Naive thymus-derived CD8-positive, alpha-beta T cell (primary cell): Measurements from ENCODE around the gene BOLA1. TPM values are rescaled to one million over a fixed set of nuclear protein-coding genes. Genes with fewer than 3 reads are reported as not detected.
"Not testable (repeated sequence)": the region's sequence is repeated elsewhere in the genome, so short reads cannot be mapped to it uniquely, and the experiment has no call there.

Source experiments
- ATAC-seq, 2 donors: fragments of 150-1000 bp; cut with Tn5 transposase in 1 of 2; sonication (Bioruptor Pico), chemical (Tn5 transposase) in 1 of 2; 1 replicate in 1 of 2; 2 replicates in 1 of 2; pipeline ENCODE4 v1.10.0; 2021; ENCODE audit warnings: mild to moderate bottlenecking in 2 of 2, moderate library complexity in 2 of 2
- POLR2A ChIA-PET: fragments of 350-600 bp; sonication (Branson Sonifier 250); formaldehyde crosslinking; loops from one replicate; lab custom pipeline; 2021; ENCODE audit warnings: antibody characterized with exemption; lab: Charles Lee
- DNase-seq, 10 donors: peaks; one replicate each; pipeline versions ENCODE4 v3.0.0 to v3.0.0-alpha.2; 2020 to 2022
- H3K27ac Mint-ChIP-seq, 10 donors: one replicate each; pipeline ENCODE4 v1.8.0; 2020 to 2022; ENCODE audit warnings: mild to moderate bottlenecking in 10 of 10, mixed read lengths in 10 of 10, moderate library complexity in 4 of 10, inconsistent platforms in 1 of 10
- H3K27me3 Mint-ChIP-seq, 5 donors: one replicate each; pipeline ENCODE4 v1.8.0; 2021 to 2022; ENCODE audit warnings: mixed read lengths in 5 of 5
- H3K36me3 Mint-ChIP-seq, 3 donors: one replicate each; pipeline ENCODE4 v1.8.0; 2020 to 2022; ENCODE audit warnings: mixed read lengths in 3 of 3, mild to moderate bottlenecking in 2 of 3, inconsistent platforms in 1 of 3
- H3K4me1 Mint-ChIP-seq, 4 donors: one replicate each; pipeline ENCODE4 v1.8.0; 2021 to 2022; ENCODE audit warnings: mixed read lengths in 4 of 4
- H3K4me3 Mint-ChIP-seq, 10 donors: one replicate each; pipeline ENCODE4 v1.8.0; 2020 to 2022; ENCODE audit warnings: mild to moderate bottlenecking in 10 of 10, mixed read lengths in 10 of 10, moderate library complexity in 6 of 10, inconsistent platforms in 1 of 10
- H3K9me3 Mint-ChIP-seq, 9 donors: one replicate each; pipeline ENCODE4 v1.8.0; 2020 to 2022; ENCODE audit warnings: mixed read lengths in 9 of 9, mild to moderate bottlenecking in 3 of 9, inconsistent platforms in 1 of 9, moderate library complexity in 1 of 9
- polyA plus RNA-seq, 3 donors: library from polyadenylated mRNA; unstranded; fragments of 300-500 nt; fragmentation: Illumina TruSeq; gene quantifications; one replicate each; pipeline ENCODE4 v1.2.3, GENCODE V29; 2021
- total RNA-seq, 8 experiments: library from RNA in 2 of 8; stranded (reverse) in 2 of 8; gene quantifications; one replicate each; pipeline ENCODE4 v1.2.3 and lab custom pipeline; 2021 to 2026

BOLA1 gene
- total and polyA plus RNA-seq, 5 experiments from 2014 or later = 19.7 to 34.1 (median 21.6) TPM

DNA sequence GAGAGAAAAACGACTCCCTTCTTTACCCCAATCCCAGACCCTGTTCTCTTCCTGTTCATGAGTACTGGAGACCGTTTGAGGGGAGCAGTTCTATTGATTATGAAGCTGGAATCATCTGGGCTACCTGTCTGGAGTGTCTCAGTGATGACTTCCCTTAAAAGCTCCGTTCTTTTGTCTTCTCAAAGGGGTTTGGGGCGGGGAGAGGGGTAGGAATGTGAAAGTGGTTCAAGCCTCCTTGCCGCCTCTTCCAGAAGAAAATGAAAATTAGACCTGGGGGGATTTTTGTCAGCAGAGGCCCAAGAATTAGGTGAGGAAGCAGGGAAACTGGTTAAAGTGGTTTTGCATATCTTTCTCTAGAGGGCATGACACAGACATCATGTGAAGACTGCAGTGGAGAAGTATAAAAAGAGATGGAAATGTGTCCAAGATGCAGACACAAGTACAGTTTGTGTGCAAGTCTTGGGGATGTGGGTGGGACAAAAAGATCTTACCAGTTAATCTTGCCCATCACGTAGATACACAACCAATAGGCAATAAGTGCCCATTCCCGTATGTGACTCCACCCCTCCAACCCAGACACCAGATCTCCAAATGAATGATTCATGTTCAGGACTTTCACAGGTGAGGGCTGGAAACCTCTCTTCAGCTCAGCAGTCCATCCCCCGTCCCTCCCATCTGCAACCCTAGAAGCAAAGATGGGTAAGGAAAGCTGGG, 37.8 kb downstream of the BOLA1 start:
- Mint-ChIP-seq H3K9me3 (no peaks in the 10 kb centered on the region), H3K36me3 (peaks cover 0 to under 1% (median 0%) of the 10 kb centered on the region in 3 donors), H3K27me3 (peaks cover 0 to 5% (median 3%) of the 10 kb centered on the region in 5 donors), H3K4me1 (peaks cover under 1 to 21% (median 7%) of the 10 kb centered on the region in 4 donors), H3K27ac (peak overlapping the region in 2 of 10 donors; percentile 15 to 31), H3K4me3 (no peak overlapping the region)
- DNase-seq (no peak), ATAC-seq (no peak)
- POLR2A ChIA-PET = interaction anchor here (0.6 kb wide), 1 partner anchor 566 kb away, joined by 6 read pairs; no protein-coding TSS in a partner anchor

- POLR2A ChIA-PET = interaction anchor here (0.6 kb wide), 1 partner anchor 566 kb away, joined by 6 read pairs; no protein-coding TSS in a partner anchor
- ATAC-seq (no peak), DNase-seq (no peak)
- H3K9me3 Mint-ChIP-seq = no peaks in the 10 kb centered on the region
- H3K4me3 Mint-ChIP-seq = no peak overlapping the region
- H3K36me3 Mint-ChIP-seq = no peaks in the 10 kb centered on the region
- peaks cover 0 to 4% (median 0%) of the 10 kb centered on the region in 5 donors for H3K27me3 Mint-ChIP-seq
- H3K4me1 Mint-ChIP-seq = peaks cover 0 to 21% (median 7%) of the 10 kb centered on the region in 4 donors
- no peak overlapping the region for H3K27ac Mint-ChIP-seq
Measured at GRCh38 chr1:149937759-149938158, 38.4 kb downstream of the BOLA1 start.

DNA sequence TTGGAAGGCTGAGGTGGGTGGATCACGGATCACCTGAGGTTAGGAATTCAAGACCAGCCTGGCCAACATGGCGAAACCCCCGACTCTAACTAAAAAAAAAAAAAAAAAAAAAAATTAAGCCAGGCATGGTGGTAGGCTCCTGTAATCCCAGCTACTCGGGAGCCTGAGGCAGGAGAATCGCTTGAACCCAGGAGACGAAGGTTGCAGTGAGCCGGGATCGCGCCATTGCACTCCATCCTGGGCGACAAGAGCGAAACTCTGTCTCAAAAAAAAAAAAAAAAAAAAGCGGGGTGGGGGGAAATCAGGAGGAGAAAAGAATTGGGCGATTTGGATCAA, 39.3 kb downstream of the BOLA1 start:
- H3K27ac Mint-ChIP-seq = peak overlapping the region in 1 of 10 donors; percentile 58
- H3K27me3 Mint-ChIP-seq, H3K4me3 Mint-ChIP-seq, H3K36me3 Mint-ChIP-seq, DNase-seq, ATAC-seq, H3K9me3 Mint-ChIP-seq: not testable (repeated sequence)
- POLR2A ChIA-PET = interaction anchor here (0.6 to 0.7 kb wide), 2 partner anchors 12 to 66 kb away, joined by 3 to 7 read pairs; no protein-coding TSS in a partner anchor
- peaks cover 4 to 24% (median 15%) of the 10 kb centered on the region in 4 donors for H3K4me1 Mint-ChIP-seq

DNA sequence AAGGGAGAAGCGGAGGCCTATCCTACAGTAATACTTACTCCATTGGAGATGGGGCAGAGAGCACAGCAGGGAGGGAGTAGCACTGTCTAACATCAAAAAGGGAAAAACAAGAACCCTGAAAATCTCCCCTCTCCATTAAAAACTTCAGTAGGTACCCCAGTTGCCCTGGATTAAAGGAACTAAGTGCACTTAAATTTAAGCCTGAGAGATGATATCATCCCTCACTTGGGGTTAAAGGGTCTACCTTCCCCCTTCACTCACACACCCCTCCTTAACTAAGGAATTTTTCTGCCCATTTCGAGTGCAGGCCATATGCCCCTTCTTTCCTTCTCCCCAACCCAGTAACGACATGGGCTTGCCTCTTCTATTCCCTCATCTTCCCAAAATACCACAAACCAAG, 41.1 kb downstream of the BOLA1 start:
- Mint-ChIP-seq H3K9me3 (no peaks in the 10 kb centered on the region), H3K36me3 (peaks cover 0 to 12% (median 3%) of the 10 kb centered on the region in 3 donors), H3K4me3 (no peak overlapping the region), H3K4me1 (peaks cover 5 to 24% (median 16%) of the 10 kb centered on the region in 4 donors), H3K27me3 (no peaks in the 10 kb centered on the region), H3K27ac (peak overlapping the region in 3 of 10 donors; percentile 2 to 43 (median 8))
- DNase-seq (no peak), ATAC-seq (no peak)
- POLR2A ChIA-PET = no interaction called here

DNA sequence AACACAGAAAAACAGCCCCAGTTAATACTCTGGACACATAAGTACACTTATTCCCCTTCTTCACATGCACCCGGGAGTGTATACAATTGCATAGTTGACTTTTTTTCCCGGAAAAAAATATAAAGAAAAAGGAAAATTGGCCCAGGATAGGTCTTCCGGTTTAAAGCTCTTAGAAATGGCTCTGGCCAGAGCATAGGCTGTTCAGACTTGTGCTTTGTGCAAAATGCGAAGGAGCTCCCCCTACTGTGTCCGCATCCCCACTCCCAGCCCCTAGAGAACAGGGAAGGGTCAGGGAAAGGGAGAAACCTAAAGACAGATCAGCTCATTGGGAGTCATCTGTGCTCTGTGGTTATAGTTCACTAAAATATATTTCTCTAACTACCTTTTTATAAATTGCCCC, 42.8 kb downstream of the BOLA1 start:
- Mint-ChIP-seq H3K36me3 (peaks cover 0 to 27% (median 6%) of the 10 kb centered on the region in 3 donors), H3K9me3 (no peaks in the 10 kb centered on the region), H3K4me1 (peaks cover 5 to 18% (median 15%) of the 10 kb centered on the region in 4 donors), H3K27me3 (no peaks in the 10 kb centered on the region), H3K27ac (no peak overlapping the region), H3K4me3 (no peak overlapping the region)
- POLR2A ChIA-PET = no interaction called here
- no peak for DNase-seq
- no peak for ATAC-seq

DNA sequence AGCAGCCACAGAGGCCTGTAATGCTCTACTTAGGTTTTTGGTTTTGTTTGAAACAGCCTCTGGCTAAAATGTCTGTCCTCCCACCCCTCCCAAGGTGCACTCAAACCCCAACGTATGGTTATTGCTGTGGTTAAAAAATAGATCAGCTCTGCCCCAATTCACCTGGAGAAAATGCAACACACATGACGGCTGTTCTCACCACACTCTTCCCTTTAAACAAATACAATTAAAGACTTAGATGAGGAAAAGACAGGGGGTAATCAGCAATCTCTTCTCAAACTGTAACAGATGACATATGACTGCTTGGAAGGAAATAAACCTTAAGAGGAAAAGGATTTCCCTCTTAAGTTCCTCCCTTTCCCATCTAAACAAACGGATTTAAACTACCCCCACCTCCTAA, 43.5 kb downstream of the BOLA1 start:
- no peaks in the 10 kb centered on the region for H3K27me3 Mint-ChIP-seq
- POLR2A ChIA-PET = no interaction called here
- peak overlapping the region in 5 of 10 donors; percentile 4 to 77 (median 71) for H3K27ac Mint-ChIP-seq
- H3K4me1 Mint-ChIP-seq = peaks cover 5 to 11% (median 9%) of the 10 kb centered on the region in 4 donors
- peaks cover 0 to 32% (median 6%) of the 10 kb centered on the region in 3 donors for H3K36me3 Mint-ChIP-seq
- ATAC-seq (no peak), DNase-seq (no peak)
- no peak overlapping the region for H3K4me3 Mint-ChIP-seq
- H3K9me3 Mint-ChIP-seq = no peaks in the 10 kb centered on the region

- Mint-ChIP-seq H3K4me1 (peaks cover 3 to 11% (median 6%) of the 10 kb centered on the region in 4 donors), H3K9me3 (no peaks in the 10 kb centered on the region), H3K36me3 (peaks cover 0 to 54% (median 6%) of the 10 kb centered on the region in 3 donors), H3K27ac (no peak overlapping the region), H3K4me3 (no peak overlapping the region), H3K27me3 (no peaks in the 10 kb centered on the region)
- no peak for DNase-seq
- ATAC-seq = no peak
- POLR2A ChIA-PET = interaction anchor here (1.5 kb wide), 1 partner anchor 58 kb away, joined by 4 read pairs; a partner anchor contains a TSS
Measured at GRCh38 chr1:149945206-149945605, 45.8 kb downstream of the BOLA1 start.

DNA sequence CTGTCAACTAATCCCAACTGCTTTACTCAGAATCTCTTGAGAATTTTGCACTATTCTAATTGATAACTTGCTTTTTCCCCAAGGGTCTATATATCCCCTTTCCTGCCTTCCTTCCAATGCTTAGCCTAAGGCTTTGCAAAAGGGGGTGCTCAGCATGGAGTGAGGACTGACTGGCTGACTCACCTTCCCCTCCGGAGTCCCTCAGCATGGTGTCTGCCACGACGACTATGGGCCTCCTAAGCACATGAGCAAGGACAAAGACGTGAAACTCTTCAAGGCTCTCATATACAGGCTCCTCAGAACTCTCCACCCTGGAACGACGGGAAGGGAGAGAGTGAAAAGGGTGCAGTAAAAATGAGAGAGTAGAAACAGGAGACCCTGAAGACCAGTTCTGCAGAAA, 50.5 kb downstream of the BOLA1 start:
- H3K4me1 Mint-ChIP-seq = no peaks in the 10 kb centered on the region
- ATAC-seq (no peak), DNase-seq (no peak)
- peaks cover 0 to 52% (median 10%) of the 10 kb centered on the region in 3 donors for H3K36me3 Mint-ChIP-seq
- H3K27ac Mint-ChIP-seq = peak overlapping the region in 1 of 10 donors; percentile 33
- H3K9me3 Mint-ChIP-seq = no peaks in the 10 kb centered on the region
- POLR2A ChIA-PET = interaction anchor here (1.9 kb wide), 1 partner anchor 63 kb away, joined by 5 read pairs; a partner anchor contains a TSS
- no peaks in the 10 kb centered on the region for H3K27me3 Mint-ChIP-seq
- no peak overlapping the region for H3K4me3 Mint-ChIP-seq

Other genes with a start within 250 kb of the BOLA1 start
- not detected for gene FCGR1A, start 116.9 kb upstream of the BOLA1 start, total RNA-seq
- under 1 TPM in 1 of 3 donors, not detected in 2; 0.37 TPM for gene FCGR1A, start 116.9 kb upstream of the BOLA1 start, polyA plus RNA-seq
- 1 to 10 TPM; 3.0 TPM for gene SV2A, start 18.3 kb downstream of the BOLA1 start, total RNA-seq
- 1 to 10 TPM; 1.6 to 2.6 (median 2.3) TPM for gene SV2A, start 18.3 kb downstream of the BOLA1 start, polyA plus RNA-seq
- gene SF3B4, start 28.2 kb downstream of the BOLA1 start, total RNA-seq = 10 to 100 TPM; 46.5 to 50.5 TPM
- 10 to 100 TPM; 55.7 to 90.4 (median 71.9) TPM for gene SF3B4, start 28.2 kb downstream of the BOLA1 start, polyA plus RNA-seq
- gene MTMR11, start 37.3 kb downstream of the BOLA1 start, total RNA-seq = 1 to 10 TPM; 1.5 TPM
- gene MTMR11, start 37.3 kb downstream of the BOLA1 start, polyA plus RNA-seq = under 1 TPM in 1 of 3 donors, not detected in 2; 0.09 TPM
- gene OTUD7B, start 111.2 kb downstream of the BOLA1 start, total RNA-seq = 10 to 100 TPM; 10.6 to 11.3 TPM
- gene OTUD7B, start 111.2 kb downstream of the BOLA1 start, polyA plus RNA-seq = 1 to 10 TPM in 1 of 3 donors, under 1 TPM in 2; 0.16 to 1.2 (median 0.37) TPM
- gene VPS45, start 168.2 kb downstream of the BOLA1 start, total RNA-seq = 10 to 100 TPM; 34.1 to 39.8 TPM
- 10 to 100 TPM; 21.8 to 29.9 (median 27.8) TPM for gene VPS45, start 168.2 kb downstream of the BOLA1 start, polyA plus RNA-seq